Right hindlimb (tissue), 1 donor: ENCODE results near the gene RNGTT.
"Not testable (repeated sequence)": the region's sequence is repeated elsewhere in the genome, so short reads cannot be mapped to it uniquely, and the experiment has no call there.

Experiments used
- DNase-seq: peaks from one replicate; pipeline ENCODE4 v3.0.0-alpha.2; 2018

Gene RNGTT

DNA sequence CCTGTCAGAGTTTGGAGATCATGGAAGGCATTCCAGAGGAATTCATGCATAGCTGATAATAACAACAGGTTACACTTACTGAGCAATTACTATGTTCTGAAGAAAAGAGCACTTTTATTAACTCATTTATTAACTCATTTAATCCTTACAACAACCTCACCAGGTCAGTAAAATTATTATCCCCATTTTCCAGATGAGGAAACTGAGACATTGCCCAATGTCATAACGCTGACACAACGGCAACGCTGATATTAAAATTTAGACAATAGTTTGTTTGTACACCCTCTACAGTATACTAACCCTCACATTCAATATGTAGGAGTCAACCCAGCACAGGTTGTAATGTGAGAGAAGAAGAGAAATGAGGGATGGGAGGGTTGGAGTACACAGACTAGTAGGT is 105.0 kb downstream of the RNGTT start:
- no peak for DNase-seq

DNA sequence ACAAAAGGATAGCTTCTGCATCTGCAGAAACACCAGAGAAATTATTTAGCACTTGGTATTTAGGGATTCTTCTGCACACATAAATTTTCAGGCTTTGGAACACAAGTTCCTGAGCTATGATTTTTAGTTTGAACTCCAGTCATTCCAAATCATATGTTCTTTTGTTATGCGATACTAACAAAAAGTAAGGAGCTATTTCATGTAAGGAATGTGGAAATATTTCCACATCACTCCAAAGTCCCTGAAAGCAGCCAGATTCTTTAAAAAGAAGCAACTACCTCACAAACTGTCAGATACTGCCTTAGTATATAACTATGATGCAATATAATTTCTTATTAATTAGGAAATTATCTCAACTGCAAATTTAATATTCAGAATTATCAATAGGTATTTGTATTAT is 106.9 kb downstream of the RNGTT start:
- no peak for DNase-seq

DNA sequence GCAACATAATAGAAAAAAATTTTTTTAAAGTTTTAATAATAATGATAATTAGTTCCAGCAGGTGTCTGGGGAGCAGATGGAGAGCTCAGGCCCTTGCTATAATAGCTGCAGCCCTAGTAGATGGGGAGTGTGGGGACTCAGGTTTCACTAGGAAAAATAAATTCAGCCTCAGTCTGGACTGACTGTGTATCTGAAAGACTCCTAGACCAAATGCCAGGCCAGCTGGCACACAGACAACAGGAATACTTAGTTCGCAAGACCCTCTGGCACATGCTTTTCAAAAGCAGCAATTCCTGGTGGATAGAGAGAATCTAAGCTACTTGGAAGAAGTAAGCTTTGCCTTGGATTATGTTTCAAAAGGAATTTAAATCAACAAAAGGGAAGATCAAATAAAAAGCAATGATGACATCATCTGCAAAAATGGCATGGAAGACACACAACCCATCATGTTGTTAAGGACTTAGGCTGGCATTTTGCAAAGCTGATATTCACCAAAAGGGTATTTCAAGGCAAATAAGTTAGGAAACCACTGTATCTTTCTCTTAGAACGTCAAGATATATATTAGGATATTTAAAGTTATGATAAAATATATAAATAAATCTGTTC is 107.8 kb downstream of the RNGTT start:
- DNase-seq = peak; percentile 58

DNA sequence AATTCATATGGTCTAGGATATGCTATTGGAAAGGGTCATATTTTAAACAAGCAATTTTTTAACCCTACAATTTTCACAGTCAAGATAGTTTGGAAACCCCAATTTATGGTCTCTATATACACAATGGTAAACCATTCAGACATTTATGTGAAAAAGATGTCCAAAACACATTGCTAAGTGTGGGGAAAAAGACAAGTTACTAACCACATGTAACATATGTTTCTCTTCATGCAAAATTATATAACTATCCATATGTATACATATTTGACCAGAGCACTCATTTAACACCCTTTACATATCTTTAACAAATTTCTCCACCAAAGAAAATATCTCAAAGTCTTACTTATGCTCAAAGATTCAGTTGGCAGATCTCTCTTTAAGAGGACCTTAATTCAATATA is 110.6 kb downstream of the RNGTT start:
- no peak for DNase-seq

DNA sequence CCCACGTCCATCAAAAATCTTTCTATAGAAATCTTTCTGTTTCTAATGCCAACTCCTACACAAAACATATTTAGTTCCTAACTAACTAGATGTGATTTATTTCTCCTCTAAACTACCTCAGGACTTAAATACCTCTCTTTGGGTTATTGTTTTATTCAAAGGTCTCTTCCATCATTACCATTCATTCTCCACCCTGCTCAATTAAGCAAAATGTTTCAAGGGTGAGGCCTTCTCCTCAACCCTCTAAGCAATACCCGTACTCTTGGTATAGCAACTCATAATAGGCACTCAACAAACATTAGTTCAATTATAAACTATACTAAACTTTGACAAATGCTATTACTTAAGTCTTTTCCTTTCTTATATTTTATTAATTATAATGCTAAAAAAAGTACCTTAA is 111.4 kb downstream of the RNGTT start:
- no peak for DNase-seq

DNA sequence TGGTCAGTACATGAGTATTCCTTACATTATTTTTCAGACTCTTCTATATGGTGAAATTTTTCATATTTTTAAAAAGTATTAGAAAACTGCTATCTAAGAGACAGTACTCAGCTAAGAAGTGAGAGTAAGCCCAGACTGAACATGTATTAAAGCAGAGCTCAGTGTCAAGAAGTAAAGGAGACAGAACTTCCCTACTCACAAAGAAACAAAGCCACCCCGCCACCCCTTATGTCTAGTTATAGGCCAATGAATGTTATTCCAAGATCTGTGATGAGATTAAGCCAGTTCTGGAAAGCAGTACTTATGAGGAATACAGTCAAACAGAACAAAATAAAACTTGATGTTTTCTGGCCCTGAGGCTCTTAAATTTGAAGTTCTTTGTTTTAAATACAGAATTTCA is 114.5 kb downstream of the RNGTT start:
- no peak for DNase-seq

DNA sequence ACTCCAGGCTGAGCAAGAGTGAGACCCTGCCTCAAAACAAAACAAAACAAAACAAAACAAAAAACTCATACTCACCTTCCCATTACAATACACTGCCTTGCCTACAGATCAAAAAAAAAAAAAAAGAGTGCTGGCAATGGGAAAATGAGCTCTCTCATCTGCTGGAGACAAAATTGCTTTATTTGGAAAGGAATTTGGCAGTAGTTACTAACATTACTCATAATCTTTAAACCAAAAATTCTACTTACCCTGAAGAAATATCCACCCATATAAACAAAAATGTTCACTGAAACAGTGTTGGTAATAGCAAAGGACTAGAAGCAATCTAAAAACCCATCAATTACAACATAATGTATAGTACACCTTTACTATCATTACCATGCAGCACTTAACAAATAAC is 120.4 kb downstream of the RNGTT start:
- DNase-seq = no peak

DNA sequence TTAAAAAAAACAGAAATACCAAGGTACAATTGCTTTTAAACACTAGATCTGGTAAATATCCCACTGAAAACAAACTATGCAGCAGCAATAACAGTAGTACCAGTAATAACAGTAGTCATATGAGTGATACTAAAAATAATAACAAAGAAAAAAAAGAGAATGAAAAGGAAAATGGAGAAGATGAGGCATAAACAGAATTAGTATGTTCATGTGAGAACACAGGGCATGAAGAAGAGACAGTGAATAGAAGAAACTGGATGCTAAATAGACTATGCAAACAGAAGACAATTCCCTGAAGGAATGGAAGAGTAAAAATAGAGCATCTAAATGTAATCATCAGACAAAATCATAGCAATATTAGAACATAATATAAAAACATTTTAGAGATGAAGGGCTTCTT is 121.1 kb downstream of the RNGTT start:
- no peak for DNase-seq

DNA sequence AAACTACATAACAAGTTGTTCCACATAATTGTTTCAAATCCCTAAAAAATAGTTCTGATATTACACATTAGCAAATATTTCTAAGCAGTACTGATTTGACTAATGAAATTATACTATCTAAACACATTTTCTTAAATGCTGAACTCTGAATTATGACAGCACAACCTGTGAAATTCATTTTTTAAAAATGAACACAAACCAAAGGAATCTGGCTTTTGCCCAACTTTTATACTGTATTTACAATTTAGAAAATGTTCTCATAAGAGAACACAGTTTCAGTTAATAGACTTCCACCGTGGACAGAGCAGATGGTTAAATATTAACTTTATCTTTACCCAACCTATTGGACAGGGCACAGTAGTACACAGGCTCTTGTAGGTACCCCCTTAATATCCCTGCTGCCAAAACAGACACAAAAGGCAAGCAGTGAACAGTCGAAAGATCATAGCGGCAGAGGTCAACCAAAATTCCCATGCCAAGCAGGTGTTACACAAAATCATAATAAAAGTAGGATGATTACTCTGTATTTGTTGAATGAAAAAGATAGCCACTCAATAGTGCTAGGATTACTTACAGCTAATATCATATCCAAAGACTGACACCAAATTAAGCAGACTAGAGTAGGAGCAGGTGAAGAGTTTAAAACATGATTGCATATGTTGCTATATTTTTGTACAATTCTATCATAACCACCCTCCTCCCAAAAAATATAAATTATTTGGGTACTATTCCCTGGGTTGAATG is 122.5 kb downstream of the RNGTT start:
- DNase-seq = no peak

DNA sequence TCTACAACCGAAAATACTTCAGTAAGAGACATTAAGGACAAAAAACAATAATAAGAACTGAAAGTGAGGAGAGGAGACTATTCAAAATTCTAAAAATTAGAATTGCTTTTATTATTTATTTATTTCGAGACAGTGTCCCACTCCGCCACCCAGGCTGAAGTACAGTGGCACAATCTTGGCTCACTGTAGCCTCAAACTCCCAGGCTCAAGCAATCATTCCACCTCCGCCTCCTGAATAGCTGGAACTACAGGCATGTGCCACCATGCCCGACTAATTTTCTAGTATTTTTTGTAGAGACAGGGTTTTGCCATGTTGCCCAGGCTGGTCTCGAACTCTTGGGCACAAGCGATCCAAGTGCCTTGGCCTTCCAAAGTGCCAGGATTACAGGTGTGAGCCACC is 123.1 kb downstream of the RNGTT start:
- no peak for DNase-seq

DNA sequence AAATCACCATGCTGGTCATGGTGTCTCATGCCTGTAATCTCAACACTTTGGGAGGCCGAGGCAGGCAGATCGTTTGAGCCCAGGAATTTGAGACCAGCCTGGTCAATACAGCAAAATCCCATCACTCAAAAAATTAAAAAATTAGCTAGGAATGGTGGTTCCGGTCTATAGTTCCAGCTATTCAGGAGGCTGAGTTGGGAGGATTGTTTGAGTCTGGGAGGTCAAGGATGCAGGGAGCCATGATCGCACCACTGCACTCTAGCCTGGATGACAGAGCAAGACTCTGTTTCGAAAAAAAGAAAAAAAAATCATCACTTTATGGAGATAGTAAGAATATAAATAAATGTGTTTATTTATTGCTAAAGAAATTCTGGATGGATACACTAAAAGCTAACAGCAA is 124.1 kb downstream of the RNGTT start:
- no peak for DNase-seq

DNA sequence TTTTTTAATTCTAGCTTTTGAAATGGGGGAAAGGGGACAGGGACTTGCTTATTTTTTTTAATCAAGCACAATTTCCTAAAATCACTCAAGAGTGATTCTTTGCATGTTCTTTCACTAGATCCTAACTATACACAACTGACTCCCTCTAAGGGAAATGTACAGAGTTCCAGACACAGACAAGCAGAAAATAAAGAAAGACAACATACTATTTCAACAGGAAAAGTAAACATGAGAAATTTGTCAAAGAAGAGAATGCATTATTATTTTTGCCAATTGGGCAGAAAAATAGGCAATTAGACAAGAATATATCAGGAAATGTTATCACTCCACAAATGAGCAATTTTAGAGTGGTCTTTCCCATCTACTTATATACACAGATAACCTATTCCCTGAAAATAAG is 128.2 kb downstream of the RNGTT start:
- DNase-seq = no peak

DNA sequence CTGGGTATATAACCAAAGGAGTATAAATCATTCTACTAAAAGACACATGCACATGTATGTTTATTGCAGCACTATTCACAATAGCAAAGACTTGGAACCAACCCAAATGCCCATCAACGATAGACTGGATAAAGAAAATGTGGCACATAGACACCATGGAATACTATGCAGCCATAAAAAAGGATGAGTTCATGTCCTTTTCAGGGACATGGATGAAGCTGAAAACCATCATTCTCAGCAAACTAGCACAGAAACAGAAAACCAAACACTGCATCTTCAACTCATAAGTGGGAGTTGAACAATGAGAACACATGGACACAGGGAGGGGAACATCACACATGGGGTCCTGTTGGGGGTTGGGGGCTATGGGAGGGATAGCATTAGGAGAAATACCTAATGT is 130.3 kb downstream of the RNGTT start:
- DNase-seq = not testable (repeated sequence)

DNA sequence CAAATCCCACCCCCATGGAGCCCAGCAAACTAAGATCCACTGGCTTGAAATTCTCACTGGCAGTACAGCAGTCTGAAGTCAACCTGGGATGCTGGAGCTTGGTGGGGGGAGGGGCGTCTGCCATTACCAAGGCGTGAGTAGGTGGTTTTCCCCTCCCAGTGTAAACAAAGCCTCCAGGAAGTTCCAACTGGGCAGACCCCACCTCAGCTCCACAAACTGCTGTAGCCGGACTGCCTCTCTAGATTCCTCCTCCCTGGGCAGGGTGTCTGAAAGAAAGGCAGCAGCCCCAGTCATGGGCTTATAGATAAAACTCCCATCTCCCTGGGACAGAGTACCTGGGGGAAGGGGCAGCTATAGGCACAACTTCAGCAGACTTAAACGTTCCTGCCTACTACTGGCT is 135.8 kb downstream of the RNGTT start:
- DNase-seq = not testable (repeated sequence)

DNA sequence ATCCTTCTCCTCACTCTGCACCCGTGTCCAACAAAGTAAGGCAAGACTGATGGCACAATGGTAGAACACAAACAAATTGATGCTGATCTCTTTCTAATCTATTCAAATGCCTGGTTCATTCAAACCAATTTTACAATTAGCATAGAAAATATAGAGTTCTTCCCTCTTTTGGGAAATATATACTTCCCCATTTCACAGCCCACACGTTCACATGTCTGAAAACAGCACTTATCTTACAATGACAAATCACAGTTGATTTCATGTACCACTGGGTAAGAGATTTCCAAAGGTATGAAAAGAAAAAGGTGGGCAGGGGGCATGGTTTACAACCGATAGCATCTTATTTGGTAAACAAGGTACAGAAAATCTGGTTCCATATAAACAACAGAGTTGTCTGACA is 137.6 kb downstream of the RNGTT start:
- no peak for DNase-seq

DNA sequence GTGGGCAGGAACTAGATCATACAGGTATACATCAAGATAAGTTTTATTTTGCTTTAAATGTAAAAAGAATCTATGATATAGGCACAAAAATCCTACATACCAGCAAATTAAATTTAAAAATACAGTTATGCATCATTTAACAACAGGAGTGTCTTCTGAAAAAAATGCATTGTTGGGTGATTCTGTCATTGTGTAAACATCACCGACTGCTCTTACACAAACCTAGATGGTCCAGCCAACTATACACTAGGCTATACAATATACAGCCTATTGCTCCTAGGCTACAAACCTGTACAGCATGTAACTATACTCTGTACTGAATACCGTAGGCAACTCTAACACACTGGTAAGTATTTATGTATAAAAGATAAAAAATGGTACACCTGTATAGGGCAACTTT is 139.4 kb downstream of the RNGTT start:
- DNase-seq = no peak

DNA sequence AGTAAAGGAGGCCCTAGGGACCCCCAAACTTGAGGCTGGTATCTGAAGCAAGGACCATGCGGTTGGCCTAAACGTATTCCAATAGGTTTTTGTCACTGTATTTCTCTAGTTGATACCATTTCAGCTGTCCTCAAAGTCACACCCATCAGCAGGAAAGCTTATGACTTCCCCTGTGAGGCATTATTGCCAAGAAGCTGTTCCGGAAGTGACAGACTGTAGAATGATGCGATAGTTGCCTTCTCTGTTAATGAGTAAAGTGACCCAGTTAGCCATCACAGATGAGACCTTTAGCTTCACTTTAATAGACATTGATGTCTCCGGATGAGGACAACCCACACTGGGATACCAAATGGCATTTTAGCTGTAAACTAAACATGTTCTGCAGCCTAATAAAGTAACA is 147.9 kb downstream of the RNGTT start:
- no peak for DNase-seq

DNA sequence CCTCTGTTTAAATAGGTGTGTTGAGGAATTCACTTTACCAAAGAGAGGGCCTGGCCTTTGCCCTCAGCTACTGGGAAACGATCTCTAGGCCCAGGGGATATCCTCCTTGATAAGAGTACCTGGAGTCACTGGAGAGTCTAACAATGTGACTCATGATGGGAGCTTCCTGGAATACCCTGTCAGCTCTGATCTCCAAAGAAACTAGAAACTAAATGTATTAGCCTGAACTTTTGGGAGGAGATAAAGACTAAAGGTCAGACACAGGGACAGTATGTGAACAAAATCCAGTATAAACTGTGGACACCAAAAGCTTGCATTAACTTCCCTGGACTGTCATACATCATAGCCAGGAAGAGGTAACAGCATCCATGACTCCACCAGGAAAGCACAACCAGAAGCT is 148.5 kb downstream of the RNGTT start:
- no peak for DNase-seq

DNA sequence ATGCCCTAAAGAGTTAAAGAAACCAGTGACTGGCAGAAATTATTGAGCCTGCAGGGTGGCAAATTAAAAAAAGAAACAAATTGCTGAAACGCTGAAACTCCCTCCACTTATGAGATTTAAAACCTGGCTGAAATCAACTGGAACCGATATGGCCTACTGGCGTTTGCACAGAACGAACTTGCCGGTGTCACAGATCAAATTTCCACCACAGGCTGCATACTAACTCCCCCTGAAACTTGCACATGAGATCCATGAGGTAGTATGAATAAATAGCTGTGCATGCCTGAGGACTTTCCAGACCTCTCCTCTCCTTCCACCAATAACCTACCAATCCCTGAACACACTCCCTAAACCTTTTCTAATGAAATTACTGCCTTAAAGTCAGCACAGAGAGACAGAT is 150.4 kb downstream of the RNGTT start:
- DNase-seq = no peak

DNA sequence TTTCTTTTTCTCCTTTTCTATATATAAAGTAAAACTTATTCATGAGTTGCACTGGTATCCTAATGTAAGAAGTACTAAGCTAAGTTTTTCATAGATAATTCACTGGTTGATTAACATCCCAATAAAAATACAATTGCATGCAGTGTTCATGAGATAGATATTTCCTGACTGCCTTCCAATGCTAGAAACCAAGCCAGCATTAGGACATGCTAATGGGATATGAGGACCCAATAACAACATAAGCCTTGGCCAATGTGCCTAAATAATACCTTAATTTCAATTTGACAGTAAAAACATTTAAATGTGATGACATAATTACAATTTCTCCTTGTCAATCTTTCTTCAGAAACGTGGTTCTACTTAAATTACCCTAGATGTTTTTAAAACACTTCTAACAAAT is 152.7 kb downstream of the RNGTT start:
- no peak for DNase-seq

DNA sequence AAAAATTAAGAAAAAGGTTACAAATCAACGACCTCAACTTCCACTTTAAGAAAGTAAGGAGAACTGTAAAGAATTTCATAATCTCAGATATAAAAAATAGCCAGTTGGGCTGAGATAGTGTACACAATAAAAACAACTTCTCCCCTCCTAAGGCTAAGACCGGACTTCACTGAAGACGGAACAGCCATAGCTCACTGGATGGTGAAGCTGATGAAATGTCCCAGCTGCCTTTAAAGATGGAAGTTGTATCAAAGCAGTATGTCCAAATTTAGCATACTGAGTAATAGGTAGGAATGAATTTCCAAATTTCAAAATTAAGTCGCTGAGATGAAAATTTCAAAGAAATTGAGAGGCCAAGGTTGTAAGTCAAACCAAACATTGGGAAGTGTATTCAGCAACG is 153.3 kb downstream of the RNGTT start:
- no peak for DNase-seq

DNA sequence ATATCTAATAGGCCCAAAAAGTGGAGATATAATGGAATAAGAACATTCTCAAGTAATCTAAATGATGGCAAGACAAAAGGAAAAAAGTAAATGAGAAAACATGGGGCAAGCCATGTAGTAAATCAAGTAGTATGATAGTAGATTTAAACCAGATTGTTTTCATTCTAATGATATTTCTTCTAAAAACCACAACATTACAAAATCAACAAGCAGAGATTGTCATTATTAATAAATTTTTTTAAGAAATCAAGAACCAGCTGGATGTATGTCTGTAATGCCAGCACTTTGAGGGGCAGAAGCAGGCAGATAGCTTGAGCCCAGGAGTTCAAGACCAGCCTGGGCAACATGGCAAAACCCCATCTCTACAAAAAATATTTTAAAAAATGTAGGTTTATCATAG is 155.0 kb downstream of the RNGTT start:
- DNase-seq = no peak

DNA sequence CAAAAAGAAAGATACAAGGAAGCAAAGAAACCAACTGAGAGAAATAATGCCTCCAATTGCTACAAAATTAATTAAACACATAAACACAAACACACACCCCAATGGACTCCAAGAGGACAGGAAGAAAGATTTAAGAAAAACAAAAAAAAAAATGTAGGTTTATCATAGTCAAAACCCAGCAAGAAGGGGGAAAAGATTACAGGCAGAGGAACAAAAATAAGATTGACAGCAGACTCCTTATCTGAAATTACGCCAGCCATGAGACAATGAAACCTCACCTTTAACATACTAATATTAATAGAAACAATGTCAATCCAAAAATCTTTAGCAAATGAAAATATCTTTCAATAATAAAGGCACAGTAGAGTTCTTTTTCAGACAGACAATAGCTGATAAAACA is 155.8 kb downstream of the RNGTT start:
- DNase-seq = no peak

DNA sequence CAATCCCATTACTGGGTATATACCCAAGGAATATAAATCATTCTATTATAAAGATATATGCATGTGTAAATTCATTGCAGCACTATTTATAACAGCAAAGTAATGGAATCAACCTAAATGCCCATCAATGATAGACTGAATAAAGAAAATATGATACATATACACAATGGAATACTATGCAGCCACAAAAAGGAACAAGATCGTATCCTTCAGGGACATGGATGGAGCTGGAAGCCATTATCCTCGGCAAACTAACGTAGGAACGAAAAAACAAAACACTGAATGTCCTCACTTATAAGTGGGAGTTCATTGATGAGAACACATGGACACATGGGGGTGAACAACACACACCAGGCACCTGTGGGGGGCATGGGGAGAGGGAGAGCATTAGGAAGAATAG is 156.7 kb downstream of the RNGTT start:
- no peak for DNase-seq

DNA sequence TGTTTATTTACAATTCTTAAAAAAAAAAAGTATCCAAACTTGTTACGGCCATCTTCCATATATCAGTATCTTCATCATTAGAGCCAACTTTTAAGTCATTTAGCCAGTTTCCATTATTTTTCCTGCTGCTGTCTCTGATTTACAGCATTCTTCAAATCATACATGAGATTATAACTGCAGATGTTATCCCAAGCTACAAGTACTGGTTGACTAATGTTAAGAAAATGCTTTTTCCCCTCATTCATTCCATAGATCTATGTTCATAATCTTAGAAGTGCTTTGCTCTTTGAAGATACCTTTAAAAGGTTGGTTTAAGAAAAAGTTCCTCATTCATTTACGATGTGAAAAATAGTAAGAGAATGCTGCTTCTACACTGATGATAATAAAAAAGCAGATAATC is 158.7 kb downstream of the RNGTT start:
- no peak for DNase-seq
